Midbrain (tissue), 1 donor: ENCODE data around the gene ANKRD13B.
"Not testable (repeated sequence)": the region's sequence is repeated elsewhere in the genome, so short reads cannot be mapped to it uniquely, and the experiment has no call there.

Experiments used
- DNase-seq: peaks from one replicate; lab custom pipeline; 2025; lab: John Stamatoyannopoulos, UW

Gene ANKRD13B

DNA sequence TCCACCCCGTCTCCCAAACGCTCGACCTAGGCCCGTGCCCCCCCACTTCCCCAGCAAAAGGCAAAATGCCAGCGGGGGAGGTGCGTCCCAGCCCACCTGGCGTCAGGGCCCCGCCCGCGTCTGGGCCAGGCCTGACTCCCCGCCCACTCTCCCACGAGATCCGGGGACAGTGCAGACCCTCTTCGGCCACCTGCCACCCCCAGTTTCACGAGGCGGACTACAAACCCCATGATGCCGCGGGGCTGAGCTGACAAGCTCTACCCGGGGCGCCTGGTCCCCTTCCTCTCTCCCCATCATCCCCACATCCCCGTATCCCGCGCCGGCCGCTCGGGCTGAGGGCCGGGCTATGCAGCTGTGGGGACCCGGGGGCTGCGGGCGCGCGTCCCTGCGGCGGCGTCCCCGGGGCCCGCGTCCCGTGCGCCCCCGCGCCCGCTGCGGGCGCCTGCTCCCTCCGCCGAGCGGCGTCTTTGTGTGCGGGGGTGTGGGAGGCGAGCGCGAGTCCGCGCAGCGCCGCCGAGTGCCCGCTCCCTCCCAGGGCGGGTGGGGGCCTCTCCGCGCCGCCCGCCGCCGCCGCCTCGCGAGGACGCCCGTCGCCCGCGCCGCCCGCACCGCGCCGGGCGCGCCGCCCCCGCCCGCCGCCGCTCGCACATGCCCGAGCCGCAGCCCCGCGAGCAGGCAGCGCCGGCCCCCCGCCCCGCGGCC, at the start of gene ANKRD13B:
Gene ANKRD13B (plus strand): TSS at position 283 of the 702 bp plus-strand sequence. CDS start 490 bp downstream, outside the sequence.
- peak; percentile 74 for DNase-seq

DNA sequence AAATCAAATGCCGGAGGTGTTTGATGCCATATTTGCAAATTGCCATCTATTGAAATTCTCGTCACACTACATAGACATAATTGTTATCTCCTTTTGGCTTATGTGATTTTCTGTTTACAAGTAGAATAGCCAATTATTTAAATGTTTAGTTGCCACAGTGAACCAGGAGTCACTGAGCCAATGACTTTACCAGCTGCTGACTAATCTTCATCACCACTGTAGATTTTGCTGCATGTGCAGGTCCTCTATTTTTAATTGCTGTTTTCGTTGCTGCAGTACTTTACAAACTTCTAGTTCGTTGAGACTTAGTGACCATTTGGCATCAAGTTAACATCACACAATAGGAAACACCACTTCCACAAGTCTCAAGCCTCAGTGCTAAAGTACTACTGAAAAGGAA, 48.9 kb upstream of the ANKRD13B start:
- DNase-seq = no peak

DNA sequence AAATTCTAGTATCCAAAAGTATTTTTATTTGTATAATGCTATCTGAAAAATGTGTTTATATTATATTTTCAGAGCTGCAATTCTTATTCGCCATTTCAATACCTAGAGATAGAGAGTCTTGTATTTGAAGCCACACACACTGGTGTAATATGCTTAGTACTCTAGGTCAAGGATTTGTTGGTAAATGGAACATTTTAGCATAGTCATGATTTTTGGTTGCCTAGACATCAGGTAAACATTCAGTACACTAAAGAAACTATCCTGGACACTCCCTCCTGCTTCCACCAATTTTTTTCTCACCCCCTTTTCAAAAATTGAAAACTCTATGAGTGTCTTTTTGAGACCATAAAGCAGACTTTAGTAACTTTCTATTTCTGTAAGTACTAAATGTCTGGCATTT, 46.8 kb upstream of the ANKRD13B start:
- DNase-seq = no peak

DNA sequence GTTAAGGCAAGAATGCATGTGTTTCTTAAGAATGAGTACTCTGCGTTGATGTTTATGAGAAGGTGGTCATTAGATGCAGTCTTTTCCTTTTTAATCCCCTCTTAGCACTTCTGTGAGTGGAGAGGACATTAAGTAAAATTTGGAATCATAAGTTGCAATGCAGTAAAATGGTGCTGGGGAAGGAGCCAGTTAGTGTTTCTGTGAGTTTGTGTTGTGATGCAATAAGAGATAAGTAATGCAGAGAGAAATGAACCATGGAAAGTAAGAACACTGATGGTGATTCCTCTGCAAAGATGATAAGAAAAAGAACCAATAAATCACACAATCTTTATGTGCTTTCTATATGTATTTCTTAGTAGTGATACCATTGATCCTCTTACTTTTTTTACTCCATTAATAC, 46.1 kb upstream of the ANKRD13B start:
- no peak for DNase-seq

DNA sequence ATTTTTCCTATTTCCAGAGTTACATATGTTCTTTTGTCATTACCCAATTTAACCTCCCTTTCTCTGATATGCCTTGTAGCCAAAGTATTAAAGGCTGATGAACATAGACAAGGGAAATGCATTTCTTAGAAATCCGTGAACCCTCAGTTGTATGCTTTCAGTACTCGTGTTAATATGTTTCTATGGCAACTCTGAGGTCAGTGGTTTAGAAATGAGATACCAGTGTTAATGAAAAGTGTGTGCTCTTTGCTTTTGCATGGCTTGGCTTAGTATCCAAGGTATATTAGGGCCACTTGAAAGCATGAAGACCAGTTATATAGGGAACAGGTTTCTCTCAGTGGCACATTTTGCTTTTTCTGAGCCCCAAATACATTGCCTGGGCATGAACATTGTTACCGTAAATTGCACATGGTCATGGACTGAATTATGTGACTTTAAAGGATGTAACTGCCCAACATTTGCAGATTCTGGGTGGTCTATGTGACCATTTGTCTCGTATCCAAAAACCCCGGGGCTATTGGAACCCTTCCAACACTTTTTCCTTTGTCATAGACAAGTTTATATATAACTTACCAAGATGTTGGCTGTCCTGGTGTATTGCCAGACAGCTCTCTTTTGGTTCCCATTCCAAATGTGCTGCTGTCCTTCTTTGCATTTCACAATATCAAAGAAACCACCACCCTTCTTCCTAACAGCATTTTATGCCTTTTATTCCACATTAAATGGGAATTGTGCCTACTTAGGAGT, 43.6 kb upstream of the ANKRD13B start:
- DNase-seq = no peak

DNA sequence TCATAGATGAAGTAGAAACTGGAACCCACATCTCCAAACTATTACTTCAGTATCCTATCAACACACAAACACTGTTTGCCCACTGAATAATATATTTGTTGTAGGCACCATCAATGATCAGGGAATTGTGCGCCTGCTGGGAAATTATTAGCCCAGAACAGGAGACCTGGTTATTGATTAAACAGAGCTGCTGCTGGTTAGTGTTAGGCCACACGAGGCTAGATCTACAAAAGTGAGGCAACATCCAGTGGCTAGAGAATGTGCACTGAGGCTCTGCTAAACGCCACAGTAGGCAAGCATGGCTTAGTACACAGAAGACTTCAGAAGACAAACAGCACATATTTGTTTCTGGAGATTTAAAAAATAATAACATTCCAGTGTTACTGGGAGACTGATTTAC, 37.1 kb upstream of the ANKRD13B start:
- no peak for DNase-seq

DNA sequence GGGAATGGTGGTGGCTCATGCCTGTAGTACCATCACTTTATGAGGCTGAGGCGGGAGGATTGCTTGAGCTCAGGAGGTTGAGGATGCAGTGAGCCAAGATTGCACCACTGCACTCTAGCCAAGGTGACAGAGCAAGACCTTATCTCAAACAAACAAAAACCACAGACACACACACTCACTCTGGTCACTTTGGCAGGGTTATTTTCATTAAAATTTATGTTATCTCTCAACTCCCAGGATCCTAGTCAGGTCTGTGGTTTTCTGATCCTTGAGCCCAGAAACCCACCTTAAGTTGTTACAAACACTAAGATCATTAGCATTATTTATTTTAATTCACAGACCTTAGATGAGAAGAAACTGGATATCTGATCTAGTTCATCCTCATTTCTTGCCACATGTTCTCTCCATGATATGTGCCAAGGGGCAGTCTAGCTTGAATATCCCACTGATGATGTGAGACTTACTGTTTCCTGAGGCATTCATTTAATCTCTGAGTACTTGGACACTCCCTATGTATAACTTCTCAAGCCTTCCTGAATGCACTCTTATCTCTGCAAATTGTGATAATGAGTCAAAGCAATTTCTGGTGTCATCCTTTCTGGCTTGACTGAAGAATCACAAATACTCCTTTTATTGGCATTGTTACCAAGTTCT, 35.7 kb upstream of the ANKRD13B start:
- DNase-seq = no peak

DNA sequence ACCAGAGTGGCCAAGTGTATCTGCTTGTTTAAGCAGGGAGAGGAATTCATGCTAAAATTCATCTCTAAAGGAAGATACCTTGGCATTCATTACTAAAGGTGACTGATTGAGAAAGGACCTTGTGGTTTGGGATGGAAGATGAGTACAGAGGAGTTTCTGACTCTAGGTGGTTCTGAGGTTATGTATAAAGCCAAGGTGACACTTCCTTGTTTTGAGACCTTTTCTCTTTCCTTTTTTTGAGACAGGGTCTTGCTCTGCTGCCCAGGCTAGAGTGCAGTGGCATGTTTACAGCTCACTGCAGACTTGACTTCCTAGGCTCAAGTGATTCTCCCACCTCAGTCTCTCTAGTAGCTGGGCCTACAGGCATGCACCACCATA, 35.2 kb upstream of the ANKRD13B start:
- no peak for DNase-seq

DNA sequence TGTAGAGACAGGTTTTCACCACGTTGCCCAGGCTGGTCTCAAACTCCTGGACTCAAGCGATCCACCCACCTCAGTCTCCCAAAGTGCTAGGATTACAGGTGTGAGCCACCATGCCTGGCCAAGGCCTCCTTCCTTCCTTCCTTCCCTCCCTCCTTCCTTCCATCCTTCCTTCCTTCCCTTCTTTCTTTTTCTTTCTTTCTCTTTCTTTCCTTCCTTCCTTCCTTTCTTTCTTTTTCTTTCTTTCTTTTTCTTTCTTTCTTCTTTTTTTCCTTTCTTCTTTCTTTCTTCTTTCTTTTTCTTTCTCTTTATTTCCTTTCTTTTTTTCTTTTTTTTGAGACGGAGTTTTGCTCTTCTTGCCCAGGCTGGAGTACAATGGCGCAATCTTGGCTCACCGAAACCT, 34.8 kb upstream of the ANKRD13B start:
- DNase-seq = not testable (repeated sequence)

DNA sequence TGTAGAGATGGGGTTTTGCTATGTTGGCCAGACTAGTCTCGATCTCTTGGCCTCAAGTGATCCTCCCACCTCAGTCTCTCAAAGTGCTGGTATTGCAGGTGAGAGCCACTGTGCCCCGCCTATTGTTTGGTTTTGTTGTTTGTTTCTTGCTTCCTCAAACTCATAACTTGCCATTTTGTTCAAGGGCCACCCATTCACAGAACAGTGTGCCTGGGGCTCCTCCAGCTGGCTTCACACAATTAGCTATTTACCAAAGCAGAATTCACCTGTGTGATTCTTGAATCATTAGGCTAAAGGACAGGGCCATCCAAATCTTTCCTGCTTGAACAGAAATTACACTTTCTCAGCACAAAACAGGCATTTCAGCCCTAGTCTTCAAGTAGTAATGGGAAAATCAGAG, 33.3 kb upstream of the ANKRD13B start:
- DNase-seq = no peak

DNA sequence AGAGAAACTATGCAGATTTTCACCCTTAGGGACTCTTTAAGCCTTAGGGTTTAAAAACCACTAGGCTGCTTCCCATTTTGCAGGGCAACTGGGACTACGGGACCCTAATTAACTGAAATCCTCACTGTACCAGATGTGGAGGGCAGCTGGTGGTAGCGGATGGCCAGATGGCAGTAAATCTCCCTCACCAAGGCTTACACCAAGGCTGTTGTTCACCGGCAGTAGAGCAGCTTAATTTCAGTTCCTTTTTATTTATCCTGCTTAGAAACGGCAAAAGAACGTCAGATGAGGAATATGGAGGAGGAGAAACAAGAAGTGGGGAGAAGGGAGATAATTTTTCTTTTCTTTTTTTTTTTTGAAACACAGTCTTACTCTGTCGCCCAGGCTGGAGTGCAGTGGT, 32.6 kb upstream of the ANKRD13B start:
- DNase-seq = peak; percentile 14

DNA sequence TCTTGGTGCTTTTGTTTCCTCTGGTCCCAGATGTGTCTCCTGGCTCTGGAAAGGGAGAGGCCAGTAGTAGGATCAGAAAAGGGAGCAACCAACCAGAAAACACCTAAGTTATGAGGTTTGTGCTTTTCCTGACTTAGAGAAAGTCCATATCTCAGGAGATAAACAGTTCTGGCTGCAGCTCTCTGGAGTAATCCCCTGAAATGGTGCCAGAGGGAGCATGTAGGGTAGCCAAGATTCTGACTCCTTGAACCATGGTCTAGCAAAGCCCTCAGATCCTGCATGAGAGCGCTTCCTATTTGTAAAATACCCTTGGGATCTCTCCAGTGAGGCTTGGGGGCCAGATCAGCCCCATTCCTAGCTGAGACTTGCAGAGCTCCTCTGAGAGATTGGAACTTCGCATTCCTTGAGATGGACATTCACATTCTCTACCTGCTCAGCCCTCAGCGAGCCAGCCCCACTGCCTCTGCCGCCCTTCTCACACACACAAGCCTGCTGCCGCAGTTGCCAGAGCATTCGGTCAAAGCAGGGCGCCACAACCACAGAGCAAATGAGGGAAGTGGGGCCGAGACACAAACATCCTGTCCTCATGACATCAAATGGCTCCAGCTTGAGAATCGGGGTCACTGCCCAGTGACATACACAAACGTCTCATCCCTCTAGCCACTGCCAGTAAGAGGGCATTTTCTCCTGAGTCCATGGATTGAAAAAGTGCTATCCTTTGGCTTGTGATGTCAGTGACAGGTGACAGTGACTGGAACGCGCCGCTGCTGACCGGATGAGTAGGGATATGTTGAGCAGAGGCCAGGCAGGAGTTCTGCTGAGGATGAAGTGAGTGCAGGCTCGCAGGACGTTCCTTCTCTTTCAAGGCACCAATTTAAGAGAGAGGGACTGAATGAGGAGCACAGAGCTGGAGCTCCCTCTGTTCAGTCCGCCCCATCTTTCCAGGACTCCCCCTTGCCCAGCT, 31.1 kb upstream of the ANKRD13B start:
- peak; percentile 15 for DNase-seq

DNA sequence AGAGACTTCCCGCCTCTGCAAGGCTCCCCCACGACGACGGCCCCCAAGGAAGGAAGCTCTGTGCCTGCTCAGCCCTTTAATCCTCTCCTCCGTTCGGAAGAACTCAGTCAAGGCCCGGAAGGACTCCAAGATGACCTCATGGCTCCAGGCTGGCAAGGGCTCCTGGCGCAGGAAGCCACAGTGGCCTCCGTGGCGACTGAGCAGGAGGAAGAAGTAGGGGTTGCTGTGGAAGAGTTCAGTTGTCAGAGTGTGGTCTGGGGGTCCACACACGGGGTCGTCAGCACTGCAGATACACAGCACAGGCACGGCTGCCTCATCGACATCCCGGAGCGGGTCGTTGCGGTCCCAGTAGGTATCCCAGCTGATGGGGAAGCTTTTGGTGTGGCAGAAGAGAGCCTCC, 30.3 kb upstream of the ANKRD13B start:
- DNase-seq = no peak

DNA sequence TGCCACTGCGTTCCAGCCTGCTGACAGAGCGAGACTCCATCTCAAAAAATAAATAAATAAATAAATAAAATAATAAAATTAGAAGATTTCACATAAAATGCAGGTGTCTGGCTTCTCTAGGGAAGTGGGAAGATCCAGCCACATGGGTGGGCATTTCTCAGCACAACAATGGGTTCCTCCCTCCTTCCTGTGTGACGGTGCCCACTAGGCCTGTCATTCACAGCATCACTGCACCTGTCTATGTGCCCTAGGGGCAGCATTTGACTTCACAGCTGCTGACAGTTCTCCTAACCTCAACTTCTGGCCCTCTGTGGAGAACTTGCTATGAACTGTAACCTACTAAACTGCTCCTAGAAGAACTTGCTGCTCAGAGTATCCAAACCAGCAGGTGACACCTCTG, 29.1 kb upstream of the ANKRD13B start:
- DNase-seq = no peak

DNA sequence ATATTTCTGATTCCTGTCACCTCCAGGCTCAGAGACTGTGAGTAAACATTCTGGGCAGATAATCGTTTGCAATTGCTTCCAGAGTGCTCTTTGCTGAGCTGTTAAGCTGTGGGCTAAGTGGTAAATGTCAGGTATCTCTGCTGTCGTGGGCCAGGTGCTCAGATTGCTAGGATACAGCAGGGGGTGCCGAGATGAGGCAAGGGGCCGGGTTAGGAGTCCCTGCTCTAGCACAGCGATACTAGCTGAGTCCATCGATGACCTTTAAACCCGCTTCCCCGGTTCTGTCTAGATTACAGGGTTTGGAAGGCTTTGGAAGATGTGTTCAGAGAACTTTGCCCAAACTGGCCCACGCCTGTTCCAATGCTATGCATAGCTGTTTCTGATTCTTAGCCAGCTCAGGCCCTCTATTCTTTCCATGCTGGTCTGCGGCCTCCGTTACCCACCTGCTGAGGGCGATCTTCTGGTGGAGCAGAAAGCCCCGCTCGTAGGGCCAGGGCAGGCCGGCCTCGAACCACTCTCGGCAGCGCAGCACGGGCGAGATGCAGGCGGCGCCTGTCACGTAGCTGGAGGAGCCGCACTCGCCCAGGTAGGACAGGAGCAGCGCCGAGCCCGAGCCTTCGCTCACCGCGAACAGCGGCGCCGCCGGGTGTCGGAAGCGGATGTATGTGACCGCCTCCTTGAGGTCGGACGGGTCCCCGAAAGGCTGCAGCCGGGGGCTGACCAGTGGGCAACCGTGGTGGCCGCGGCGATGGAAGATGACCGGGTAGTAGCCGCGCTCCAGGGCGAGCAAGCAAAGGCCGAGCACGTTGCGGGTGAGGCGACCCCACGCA, 27.1 kb upstream of the ANKRD13B start:
- no peak for DNase-seq

DNA sequence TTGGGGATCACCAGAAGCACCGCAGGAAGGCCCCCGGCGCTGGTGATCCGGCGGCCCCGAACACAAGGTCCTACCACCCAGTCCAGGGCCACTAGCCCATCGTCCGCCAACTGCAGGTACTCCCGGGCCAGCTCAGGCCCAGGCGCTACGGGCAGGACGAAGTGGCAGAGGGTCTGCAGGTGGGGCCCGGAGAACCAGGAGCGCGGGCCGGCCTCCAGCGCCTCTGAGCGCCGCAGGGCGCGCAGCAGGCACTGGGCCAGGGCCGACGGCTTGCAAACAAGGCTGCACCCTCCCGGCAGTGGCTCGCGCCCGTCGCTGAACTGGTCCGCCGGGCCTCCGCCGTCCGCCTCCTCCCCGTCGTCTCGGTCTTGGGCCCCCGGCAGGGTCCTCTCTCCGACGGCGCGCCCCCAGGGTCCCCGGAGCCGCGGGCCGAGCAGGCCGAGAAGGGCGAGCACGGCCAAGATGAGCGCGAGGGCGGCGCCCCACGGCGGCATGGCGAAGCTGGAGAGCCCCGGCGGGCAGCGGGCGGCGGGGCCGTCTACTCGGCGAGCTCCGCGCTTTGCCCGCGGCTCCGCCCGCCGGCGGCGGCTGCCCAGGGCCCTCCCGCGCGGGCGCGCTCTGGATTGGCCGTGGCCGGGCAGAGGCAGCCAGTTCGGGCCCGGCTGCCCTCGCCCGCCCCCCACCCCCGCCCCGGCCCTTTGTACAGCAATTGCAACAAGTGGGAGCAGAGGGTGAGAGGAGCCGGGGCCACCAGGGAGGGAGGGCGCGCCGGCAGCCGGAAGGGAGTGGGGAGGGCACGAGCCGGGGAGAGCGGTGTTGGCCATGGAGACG, 26.2 kb upstream of the ANKRD13B start, which contains the start of gene ABHD15:
Gene ABHD15 (minus strand): TSS at position 565 of the 831 bp plus-strand sequence. CDS start 71 bp downstream, at position 494.
- DNase-seq = peak; percentile 69

DNA sequence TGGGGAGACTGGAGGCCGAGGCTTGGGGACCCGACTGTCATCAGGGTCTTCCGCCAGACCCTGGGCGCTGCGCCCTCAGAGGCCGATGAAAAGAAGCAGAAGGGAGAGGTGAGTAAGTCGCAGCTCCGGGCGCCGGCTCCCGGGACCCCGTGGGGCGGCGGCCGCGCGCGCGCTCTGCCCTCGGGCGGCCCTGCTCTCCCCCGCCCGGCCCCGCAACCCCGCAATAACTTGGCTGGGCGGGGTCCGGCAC, 25.7 kb upstream of the ANKRD13B start:
- DNase-seq = no peak

DNA sequence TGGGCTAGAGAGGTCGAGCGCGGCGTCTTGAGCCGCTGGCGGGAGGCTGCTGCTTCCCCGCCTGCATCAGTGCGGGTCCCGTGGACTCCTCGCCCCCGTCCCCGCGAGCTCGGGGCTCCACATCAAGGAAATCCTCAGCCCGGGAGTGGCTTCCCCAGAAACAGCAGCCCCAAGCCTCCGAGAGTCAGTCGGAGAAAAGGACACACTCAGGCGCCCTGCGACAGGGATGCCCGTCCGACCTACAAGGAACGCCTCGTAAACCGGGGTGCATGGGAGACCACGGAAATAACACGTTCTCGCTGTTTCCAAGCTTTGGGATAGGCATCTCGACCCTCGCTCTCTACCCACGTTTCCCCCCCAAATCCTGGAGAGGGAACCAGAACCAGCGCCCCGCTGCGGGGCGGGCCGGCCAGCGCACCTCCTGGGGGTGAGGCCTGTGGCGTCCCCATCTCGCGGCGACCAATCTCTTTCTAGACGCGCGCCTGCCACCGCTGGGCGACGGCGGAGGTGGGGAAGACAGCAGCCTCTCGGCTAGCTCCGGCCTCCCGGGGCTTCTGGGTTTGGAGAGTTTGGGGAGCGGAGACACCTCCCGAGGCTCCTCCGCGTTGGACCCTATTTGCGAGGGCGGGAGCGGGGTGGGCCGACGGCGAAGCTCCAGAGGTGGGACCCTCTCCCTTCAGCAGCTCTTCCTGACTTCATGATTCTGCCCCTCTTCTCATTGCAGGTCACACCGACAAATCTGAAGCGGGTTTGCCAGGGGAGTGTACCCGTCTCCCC, 25.2 kb upstream of the ANKRD13B start:
- DNase-seq = peak; percentile 51
